ENCODE data around the gene FIBCD1. TPM values are rescaled to one million over a fixed set of nuclear protein-coding genes. Genes with fewer than 3 reads are reported as not detected.

Gene FIBCD1
- total RNA-seq, 1 experiment from 2014 or later: 1.4 TPM

- no peaks in the 10 kb centered on the region for H3K4me1 Mint-ChIP-seq (ENCODE audit: low read depth, unreplicated experiment)
- CTCF ChIA-PET: no interaction called here
- TF ChIP-seq, protein P1, sequence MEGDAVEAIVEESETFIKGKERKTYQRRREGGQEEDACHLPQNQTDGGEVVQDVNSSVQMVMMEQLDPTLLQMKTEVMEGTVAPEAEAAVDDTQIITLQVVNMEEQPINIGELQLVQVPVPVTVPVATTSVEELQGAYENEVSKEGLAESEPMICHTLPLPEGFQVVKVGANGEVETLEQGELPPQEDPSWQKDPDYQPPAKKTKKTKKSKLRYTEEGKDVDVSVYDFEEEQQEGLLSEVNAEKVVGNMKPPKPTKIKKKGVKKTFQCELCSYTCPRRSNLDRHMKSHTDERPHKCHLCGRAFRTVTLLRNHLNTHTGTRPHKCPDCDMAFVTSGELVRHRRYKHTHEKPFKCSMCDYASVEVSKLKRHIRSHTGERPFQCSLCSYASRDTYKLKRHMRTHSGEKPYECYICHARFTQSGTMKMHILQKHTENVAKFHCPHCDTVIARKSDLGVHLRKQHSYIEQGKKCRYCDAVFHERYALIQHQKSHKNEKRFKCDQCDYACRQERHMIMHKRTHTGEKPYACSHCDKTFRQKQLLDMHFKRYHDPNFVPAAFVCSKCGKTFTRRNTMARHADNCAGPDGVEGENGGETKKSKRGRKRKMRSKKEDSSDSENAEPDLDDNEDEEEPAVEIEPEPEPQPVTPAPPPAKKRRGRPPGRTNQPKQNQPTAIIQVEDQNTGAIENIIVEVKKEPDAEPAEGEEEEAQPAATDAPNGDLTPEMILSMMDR (IDR thresholded peaks at IDR 0.05; ENCODE audit: unreplicated experiment): no peak
- no peak for DNase-seq
- BruUV-seq (replicated peaks): no TSS peak
- intact Hi-C loops (cut with micrococcal nuclease; ENCODE audit: unreplicated experiment): no loop called here
- H3K4me3 Mint-ChIP-seq (ENCODE audit: low read depth, unreplicated experiment): no peak overlapping the region
- no peak overlapping the region for H3K27ac Mint-ChIP-seq (ENCODE audit: unreplicated experiment)
- H3K27me3 Mint-ChIP-seq (ENCODE audit: unreplicated experiment): no peaks in the 10 kb centered on the region
- peaks cover 9% of the 10 kb centered on the region for H3K36me3 Mint-ChIP-seq (ENCODE audit: insufficient read depth, unreplicated experiment)
- H3K9me3 Mint-ChIP-seq (ENCODE audit: low read depth, unreplicated experiment): no peaks in the 10 kb centered on the region
Measured at GRCh38 chr9:130877300-130877699, 61.7 kb downstream of the FIBCD1 start.

GRCh38 chr9:130874783-130875182 is 64.3 kb downstream of the FIBCD1 start:
- Mint-ChIP-seq H3K27ac (ENCODE audit: unreplicated experiment) (no peak overlapping the region), H3K4me3 (ENCODE audit: low read depth, unreplicated experiment) (no peak overlapping the region), H3K27me3 (ENCODE audit: unreplicated experiment) (no peaks in the 10 kb centered on the region), H3K36me3 (ENCODE audit: insufficient read depth, unreplicated experiment) (peaks cover 15% of the 10 kb centered on the region), H3K4me1 (ENCODE audit: low read depth, unreplicated experiment) (no peaks in the 10 kb centered on the region), H3K9me3 (ENCODE audit: low read depth, unreplicated experiment) (no peaks in the 10 kb centered on the region)
- intact Hi-C loops (cut with micrococcal nuclease; ENCODE audit: unreplicated experiment): no loop called here
- DNase-seq: no peak
- CTCF ChIA-PET: no interaction called here
- no TSS peak for BruUV-seq (replicated peaks)
- TF ChIP-seq, protein P1 (IDR thresholded peaks at IDR 0.05; ENCODE audit: unreplicated experiment): no peak

GRCh38 chr9:130873966-130874365 is 65.1 kb downstream of the FIBCD1 start:
- CTCF ChIA-PET: no interaction called here
- peaks cover 15% of the 10 kb centered on the region for H3K36me3 Mint-ChIP-seq (ENCODE audit: insufficient read depth, unreplicated experiment)
- no TSS peak for BruUV-seq (replicated peaks)
- intact Hi-C loops (cut with micrococcal nuclease; ENCODE audit: unreplicated experiment): no loop called here
- no peaks in the 10 kb centered on the region for H3K9me3 Mint-ChIP-seq (ENCODE audit: low read depth, unreplicated experiment)
- H3K4me1 Mint-ChIP-seq (ENCODE audit: low read depth, unreplicated experiment): no peaks in the 10 kb centered on the region
- no peak overlapping the region for H3K4me3 Mint-ChIP-seq (ENCODE audit: low read depth, unreplicated experiment)
- TF ChIP-seq, protein P1 (IDR thresholded peaks at IDR 0.05; ENCODE audit: unreplicated experiment): no peak
- H3K27me3 Mint-ChIP-seq (ENCODE audit: unreplicated experiment): no peaks in the 10 kb centered on the region
- DNase-seq: no peak
- H3K27ac Mint-ChIP-seq (ENCODE audit: unreplicated experiment): no peak overlapping the region

GRCh38 chr9:130872912-130873503 is 66.0 kb downstream of the FIBCD1 start:
- TF ChIP-seq, protein P1 (IDR thresholded peaks at IDR 0.05; ENCODE audit: unreplicated experiment): no peak
- DNase-seq: no peak
- H3K27ac Mint-ChIP-seq (ENCODE audit: unreplicated experiment): no peak overlapping the region
- BruUV-seq (replicated peaks): no TSS peak
- no peak overlapping the region for H3K4me3 Mint-ChIP-seq (ENCODE audit: low read depth, unreplicated experiment)
- H3K4me1 Mint-ChIP-seq (ENCODE audit: low read depth, unreplicated experiment): no peaks in the 10 kb centered on the region
- no peaks in the 10 kb centered on the region for H3K9me3 Mint-ChIP-seq (ENCODE audit: low read depth, unreplicated experiment)
- intact Hi-C loops (cut with micrococcal nuclease; ENCODE audit: unreplicated experiment): no loop called here
- peaks cover 15% of the 10 kb centered on the region for H3K36me3 Mint-ChIP-seq (ENCODE audit: insufficient read depth, unreplicated experiment)
- CTCF ChIA-PET: no interaction called here
- no peaks in the 10 kb centered on the region for H3K27me3 Mint-ChIP-seq (ENCODE audit: unreplicated experiment)

Data from Calu3 (cell line).